SHP77 (cell line): ENCODE measurements around the gene MEP1A.
"Not testable (repeated sequence)": the region's sequence is repeated elsewhere in the genome, so short reads cannot be mapped to it uniquely, and the experiment has no call there.

Experiments used
- DNase-seq, 2 experiments: peaks; one replicate each; lab custom pipeline; 2025; lab: John Stamatoyannopoulos, UW

Gene MEP1A

DNA sequence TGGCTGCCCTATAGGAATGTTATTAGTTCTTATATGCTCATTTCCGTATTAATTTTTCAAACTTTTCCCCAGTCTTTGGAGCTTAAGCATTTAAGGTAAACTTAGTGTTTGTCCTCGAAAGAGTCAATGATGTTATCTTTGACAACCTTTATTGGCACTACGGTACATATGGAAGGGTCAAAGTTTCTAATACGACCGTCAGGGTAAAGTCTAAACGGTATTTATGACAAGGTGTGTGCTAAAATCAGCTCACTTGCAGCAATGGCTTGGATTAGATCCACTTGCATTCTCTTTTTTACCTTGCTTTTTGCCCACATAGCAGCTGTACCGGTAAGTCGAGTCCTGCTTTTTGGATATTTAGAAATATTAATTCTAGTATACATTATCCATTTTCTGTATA lies at the start of gene MEP1A:
Gene MEP1A (plus strand): TSS at position 252 of the 400 bp plus-strand sequence. CDS start 10 bp downstream, at position 262.
- no peak for DNase-seq

- DNase-seq = no peak
These were observed 49.6 kb upstream of the MEP1A start for GRCh38 chr6:46743425-46744158.

GRCh38 chr6:46744159-46744725 lies 48.9 kb upstream of the MEP1A start:
- DNase-seq = not testable (repeated sequence)

DNA sequence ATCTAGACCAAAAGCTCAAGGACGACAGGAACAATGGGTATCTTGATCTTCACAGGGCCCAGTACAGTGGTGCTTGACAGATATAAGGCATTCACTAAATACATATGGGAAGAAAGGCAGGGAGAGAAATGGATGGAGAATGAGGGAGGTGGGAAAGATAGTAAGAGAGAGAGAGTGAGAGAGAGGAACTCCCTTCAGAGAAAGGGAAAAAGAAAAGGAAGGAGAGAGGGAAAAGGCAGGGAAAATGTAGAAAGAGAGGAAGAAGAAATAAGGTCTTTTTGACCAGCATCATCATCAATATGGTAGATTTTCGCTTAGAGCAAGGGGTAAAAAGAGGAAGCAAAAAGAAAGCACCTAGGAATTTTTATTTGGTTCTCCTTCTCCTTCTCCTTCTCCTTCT lies 47.2 kb upstream of the MEP1A start:
- DNase-seq = no peak

GRCh38 chr6:46746696-46747095 lies 46.5 kb upstream of the MEP1A start, which contains the start of gene ANKRD66:
Gene ANKRD66 (plus strand): TSS chr6:46746933. CDS start chr6:46751949, 5,016 bp downstream.
- no peak for DNase-seq

GRCh38 chr6:46748940-46749503 lies 44.2 kb upstream of the MEP1A start:
- DNase-seq = no peak

GRCh38 chr6:46749731-46750130 lies 43.5 kb upstream of the MEP1A start:
- no peak for DNase-seq

DNA sequence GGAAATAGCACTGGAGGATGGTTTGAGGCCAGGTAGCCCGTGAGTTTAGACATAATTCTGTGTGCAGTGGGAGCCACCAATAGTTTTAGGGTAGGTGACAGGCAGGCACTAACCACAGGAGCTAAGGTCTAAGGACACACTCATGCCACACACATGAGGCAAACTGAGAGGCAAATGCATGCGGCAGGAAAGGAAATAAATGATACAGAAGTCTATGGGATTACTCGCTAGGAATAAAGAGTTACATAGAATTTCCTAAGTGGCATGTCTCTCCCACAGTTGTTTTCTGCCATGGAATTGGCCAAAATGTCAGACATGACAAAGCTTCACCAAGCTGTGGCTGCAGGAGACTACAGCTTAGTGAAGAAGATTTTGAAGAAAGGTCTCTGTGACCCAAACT lies 41.5 kb upstream of the MEP1A start:
- DNase-seq = no peak

DNA sequence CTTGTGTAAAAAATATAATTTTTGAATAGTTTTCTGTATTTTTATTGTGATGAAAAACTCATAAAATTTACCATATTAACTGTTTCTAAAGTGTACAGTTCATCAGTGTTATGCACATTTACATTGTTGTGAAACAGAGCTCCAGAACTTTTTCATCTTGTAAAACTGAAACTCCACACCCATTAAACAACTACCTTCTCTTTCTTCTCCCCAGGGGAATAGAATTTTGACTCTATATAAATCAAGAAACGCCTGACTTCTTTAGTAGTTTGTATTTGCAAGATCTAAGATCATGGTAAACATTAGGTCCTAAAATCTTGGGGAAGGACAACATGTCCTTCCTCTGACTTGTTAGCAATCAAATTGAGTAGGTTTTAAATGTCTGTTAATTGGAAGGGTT lies 37.3 kb upstream of the MEP1A start:
- DNase-seq = no peak

GRCh38 chr6:46756469-46757213 lies 36.5 kb upstream of the MEP1A start:
- DNase-seq = no peak

- no peak for DNase-seq
These were observed 36.0 kb upstream of the MEP1A start for GRCh38 chr6:46757214-46757596.

- DNase-seq = no peak
These were observed 34.0 kb upstream of the MEP1A start for GRCh38 chr6:46758960-46759753.

DNA sequence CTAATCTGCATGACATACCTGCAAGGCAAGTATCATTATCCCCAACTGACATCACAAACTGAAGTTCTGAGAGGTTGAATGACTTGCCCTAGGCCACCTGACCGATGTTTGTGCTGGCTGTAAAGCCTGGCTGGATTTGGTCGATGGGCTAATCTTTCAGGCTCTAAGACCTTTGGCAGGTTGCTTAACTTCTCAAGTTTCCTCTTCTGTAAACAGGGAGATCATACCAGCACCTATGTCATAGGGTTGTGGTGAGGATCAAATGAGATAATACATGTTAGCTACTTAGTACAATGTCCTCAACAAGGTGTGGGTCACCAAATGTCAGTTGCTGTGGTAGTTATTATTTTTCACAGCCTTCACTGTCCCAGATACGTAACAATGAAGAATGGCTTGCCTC lies 32.3 kb upstream of the MEP1A start:
- DNase-seq = no peak

DNA sequence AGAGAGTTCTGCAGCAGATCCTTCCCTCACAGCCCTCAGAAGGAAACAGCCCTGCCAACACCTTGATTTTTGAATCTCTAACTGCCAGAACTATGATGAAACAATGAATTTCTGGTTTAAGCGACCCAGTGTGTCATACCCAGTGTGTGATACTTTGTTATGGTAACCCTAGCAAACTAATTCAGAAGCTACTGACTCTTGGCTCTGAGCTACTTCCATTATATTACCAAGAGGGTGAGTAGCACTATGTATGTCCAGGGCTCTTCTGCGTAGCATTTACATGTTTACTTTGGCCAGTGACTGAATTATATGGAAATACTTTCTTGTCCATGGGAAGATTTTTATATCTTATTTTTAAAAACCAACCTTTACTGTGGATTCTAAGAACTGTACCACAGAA lies 29.7 kb upstream of the MEP1A start:
- no peak for DNase-seq

DNA sequence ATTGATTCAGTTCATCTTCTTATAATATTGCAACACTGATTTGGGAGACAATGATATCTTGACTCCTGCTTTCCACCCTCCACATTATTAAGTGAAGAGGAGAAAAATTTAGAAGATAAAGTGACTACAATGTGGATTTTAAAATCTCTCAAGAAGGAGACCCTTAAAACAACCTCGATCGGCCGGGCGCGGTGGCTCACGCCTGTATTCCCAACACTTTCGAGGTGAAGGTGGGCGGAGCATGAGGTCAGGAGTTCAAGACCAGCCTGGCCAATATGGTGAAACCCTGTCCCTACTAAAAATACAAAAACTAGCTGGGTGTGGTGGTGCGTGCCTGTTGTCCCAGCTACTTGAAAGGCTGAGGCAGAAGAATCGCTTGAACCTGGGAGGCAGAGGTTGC lies 28.9 kb upstream of the MEP1A start:
- DNase-seq = not testable (repeated sequence)

GRCh38 chr6:46764961-46765360 lies 28.2 kb upstream of the MEP1A start:
- DNase-seq = no peak

DNA sequence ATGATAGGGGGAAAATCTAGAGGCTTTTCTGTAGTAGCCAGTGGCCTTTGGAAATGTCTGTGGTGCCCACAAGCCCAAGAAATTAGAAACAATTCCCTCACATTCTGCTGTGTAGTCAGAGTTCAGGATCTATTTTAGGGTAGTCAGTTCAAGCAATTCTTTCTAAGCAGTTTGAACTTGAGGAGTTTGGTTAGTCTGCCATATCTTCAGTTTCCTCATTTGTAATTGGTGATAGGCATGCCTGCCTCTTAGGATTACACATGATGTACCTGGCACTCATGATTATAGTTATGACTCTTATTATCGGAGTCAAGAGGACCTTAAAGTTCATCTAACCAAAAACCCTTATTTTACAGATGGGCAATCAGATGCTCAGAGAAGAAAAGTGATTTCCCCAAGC lies 21.2 kb upstream of the MEP1A start:
- DNase-seq = no peak

DNA sequence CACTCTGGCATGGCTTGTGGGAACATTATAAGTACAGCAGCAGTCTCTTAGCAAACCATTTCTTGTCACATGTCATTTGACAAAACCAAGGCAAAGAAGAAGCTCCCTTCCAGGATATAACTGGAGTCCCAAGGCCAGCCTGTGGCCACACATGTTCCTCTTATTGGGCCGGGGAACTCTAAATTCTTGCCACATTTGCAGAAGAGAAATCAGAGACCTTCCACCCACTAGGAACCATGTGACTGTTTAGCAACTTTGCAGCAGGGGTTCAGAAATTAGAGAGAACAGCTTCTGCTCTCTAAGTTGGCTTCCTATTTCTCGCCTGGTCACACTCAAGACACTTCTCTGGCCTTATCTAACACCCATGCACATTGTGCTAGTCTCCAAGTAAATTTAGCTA lies 20.4 kb upstream of the MEP1A start:
- DNase-seq = no peak

DNA sequence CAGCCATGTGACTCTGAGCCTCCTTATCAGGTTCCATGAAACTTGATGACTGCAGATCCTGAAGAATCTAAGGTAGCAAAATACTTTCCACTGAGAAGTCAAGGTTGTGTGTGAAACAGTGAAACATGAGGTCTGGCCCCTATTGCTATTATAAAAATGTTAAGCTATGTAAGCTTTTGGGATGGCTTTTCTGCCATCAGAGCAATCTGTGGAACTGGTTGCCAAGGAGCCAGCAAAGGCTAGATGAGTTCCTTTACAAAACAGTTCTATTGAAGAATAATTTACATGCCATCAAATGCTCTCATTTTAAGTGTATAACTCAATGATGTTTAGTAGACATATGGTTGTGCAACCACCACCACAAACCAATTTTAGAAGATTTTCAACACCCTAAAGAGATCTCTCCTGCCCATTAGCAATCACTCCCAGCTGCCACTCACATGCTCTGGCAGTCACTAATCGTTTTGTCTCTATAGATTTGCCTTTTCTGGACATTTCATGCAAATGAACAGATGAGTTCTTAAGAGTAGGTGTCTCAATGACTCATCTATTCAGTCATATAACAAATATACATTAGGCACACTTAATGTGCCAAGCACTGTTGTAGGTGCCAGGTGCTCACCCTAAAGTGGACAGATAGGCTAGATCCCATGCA lies 19.9 kb upstream of the MEP1A start:
- DNase-seq = no peak

GRCh38 chr6:46774736-46775135 lies 18.5 kb upstream of the MEP1A start:
- DNase-seq = not testable (repeated sequence)

- no peak for DNase-seq
These were observed 17.0 kb upstream of the MEP1A start for GRCh38 chr6:46776070-46776712.
